Naive B cell (primary cell): Measurements from ENCODE around the gene SMAD9. TPM values are rescaled to one million over a fixed set of nuclear protein-coding genes. Genes with fewer than 3 reads are reported as not detected.

ENCODE experiments used
- ATAC-seq, 2 donors: fragments of 150-1000 bp; cut with Tn5 transposase; 2 replicates each; pipeline ENCODE4 v1.10.0; 2021; ENCODE audit warnings: low read depth in 2 of 2, mild to moderate bottlenecking in 2 of 2, moderate library complexity in 2 of 2
- DNase-seq: peaks from one replicate; pipeline ENCODE4 v3.0.0; 2022
- H3K27ac Mint-ChIP-seq, 6 donors: one replicate each; pipeline ENCODE4 v1.8.0; 2020 to 2022; ENCODE audit warnings: mild to moderate bottlenecking in 6 of 6, mixed read lengths in 6 of 6, moderate library complexity in 5 of 6, inconsistent platforms in 2 of 6
- H3K27me3 Mint-ChIP-seq, 3 donors: one replicate each; pipeline ENCODE4 v1.8.0; 2021 to 2022; ENCODE audit warnings: mixed read lengths in 3 of 3, mild to moderate bottlenecking in 1 of 3
- H3K36me3 Mint-ChIP-seq, 2 donors: one replicate each; pipeline ENCODE4 v1.8.0; 2020 to 2022; ENCODE audit warnings: mixed read lengths in 2 of 2, inconsistent platforms in 1 of 2, mild to moderate bottlenecking in 1 of 2
- H3K4me1 Mint-ChIP-seq, 3 donors: one replicate each; pipeline ENCODE4 v1.8.0; 2020 to 2022; ENCODE audit warnings: mixed read lengths in 3 of 3, inconsistent platforms in 1 of 3, mild to moderate bottlenecking in 1 of 3, moderate library complexity in 1 of 3
- H3K4me3 Mint-ChIP-seq, 8 donors: one replicate each; pipeline ENCODE4 v1.8.0; 2020 to 2022; ENCODE audit warnings: mild to moderate bottlenecking in 8 of 8, mixed read lengths in 8 of 8, moderate library complexity in 8 of 8, inconsistent platforms in 2 of 8
- H3K9me3 Mint-ChIP-seq, 7 donors: one replicate each; pipeline ENCODE4 v1.8.0; 2020 to 2022; ENCODE audit warnings: mixed read lengths in 7 of 7, mild to moderate bottlenecking in 5 of 7, inconsistent platforms in 2 of 7, moderate library complexity in 1 of 7
- polyA plus RNA-seq, 6 donors: library from polyadenylated mRNA; unstranded; fragments of 300-500 nt; fragmentation: Illumina TruSeq; gene quantifications; one replicate each; pipeline ENCODE4 v1.2.3, GENCODE V29; 2021; ENCODE audit warnings: low read depth in 6 of 6

Gene SMAD9
- polyA plus RNA-seq, 6 donors from 2014 or later, result 0.07 to 0.09 (median 0.07) TPM; not detected in 3

DNA sequence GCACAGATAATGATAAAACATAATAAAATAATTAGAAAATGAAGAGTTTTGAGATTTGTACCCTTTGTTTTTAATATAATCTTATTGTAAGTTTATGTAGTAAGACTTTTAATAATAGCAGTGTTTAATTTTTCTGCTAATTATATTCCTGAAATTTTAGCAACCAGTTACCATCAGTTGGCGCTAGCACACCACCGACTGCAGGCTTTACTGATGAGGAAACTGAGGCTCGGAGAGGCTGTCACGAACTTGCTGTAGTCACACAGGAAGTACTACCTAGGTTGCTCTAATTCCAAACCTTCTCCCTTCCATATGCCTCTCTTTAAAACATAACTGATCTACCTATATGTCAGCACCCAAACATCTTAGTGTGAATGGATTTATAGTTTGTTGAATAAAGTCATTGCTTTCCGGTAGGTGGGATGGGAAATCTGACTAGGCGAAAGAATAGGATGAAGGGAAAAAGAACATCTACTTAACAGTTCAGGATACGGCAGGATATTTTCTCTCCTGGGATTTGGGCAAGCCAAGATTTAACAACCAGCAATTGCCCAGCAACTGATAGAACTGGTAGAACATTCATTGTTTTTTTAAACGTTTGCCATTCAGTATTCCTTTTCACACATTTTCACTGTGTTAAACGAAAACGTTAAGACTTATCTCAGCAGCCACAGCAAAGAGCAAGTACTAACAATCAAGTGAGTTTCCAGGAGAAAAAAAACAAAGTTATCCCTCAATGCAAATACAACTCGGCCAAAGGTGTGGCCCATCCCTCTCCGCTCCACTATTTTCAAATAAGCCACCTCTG lies 101.8 kb downstream of the SMAD9 start:
- no peak for DNase-seq
- ATAC-seq, result no peak
- Mint-ChIP-seq H3K36me3 (no peaks in the 10 kb centered on the region), H3K4me1 (peaks cover 23 to 43% (median 41%) of the 10 kb centered on the region in 3 donors), H3K4me3 (peak overlapping the region; percentile 92 to 98 (median 96)), H3K9me3 (no peaks in the 10 kb centered on the region), H3K27me3 (peaks cover 9 to 15% (median 15%) of the 10 kb centered on the region in 3 donors), H3K27ac (peak overlapping the region; percentile 63 to 99 (median 94))

DNA sequence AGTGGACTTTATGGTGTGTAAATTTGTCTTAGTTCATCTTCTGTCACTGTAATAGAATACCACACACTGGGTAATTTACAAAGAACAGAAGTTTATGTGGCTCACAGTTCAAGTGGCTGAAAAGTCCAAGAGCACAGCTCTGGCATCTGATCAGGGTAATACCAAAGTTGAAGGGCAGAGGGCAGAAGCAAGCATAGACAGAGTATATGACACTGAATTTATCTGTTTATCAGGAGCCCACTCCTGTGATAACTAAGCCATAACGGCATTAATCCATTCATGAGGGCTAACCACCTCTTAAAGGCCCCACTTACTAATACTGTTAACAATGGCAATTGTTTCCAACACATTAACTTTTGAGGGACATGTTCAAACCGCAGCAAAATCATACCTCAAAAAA lies 105.0 kb downstream of the SMAD9 start:
- Mint-ChIP-seq H3K9me3 (no peaks in the 10 kb centered on the region), H3K4me1 (peaks cover 15 to 20% (median 16%) of the 10 kb centered on the region in 3 donors), H3K36me3 (no peaks in the 10 kb centered on the region), H3K4me3 (peak overlapping the region in 1 of 8 donors; percentile 30), H3K27ac (no peak overlapping the region), H3K27me3 (peaks cover 18 to 42% (median 36%) of the 10 kb centered on the region in 3 donors)
- DNase-seq (no peak), ATAC-seq (no peak)

DNA sequence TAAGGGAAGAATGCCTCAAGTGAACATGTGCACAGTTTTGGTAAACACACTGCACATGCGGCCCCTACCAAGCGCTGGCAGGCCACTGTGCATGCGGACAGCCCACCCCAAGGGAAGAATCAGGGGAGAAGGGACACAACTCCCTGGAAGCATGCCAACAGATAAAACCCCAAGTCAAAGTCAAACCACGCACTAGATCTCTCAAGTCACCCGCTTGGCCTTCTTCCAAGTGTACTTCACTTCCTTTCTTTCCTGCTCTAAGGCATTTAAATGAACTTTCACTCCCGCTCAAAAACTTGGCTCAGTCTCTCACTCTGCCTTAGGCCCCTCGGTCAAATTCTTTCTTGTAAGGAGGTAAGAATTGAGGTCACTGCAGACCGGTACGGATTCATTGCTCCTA lies 105.6 kb downstream of the SMAD9 start:
- H3K9me3 Mint-ChIP-seq, result no peaks in the 10 kb centered on the region
- H3K36me3 Mint-ChIP-seq, result no peaks in the 10 kb centered on the region
- H3K4me3 Mint-ChIP-seq, result no peak overlapping the region
- H3K4me1 Mint-ChIP-seq, result peaks cover 9 to 14% (median 10%) of the 10 kb centered on the region in 3 donors
- no peak for ATAC-seq
- DNase-seq, result no peak
- H3K27me3 Mint-ChIP-seq, result peaks cover 21 to 46% (median 42%) of the 10 kb centered on the region in 3 donors
- H3K27ac Mint-ChIP-seq, result no peak overlapping the region

DNA sequence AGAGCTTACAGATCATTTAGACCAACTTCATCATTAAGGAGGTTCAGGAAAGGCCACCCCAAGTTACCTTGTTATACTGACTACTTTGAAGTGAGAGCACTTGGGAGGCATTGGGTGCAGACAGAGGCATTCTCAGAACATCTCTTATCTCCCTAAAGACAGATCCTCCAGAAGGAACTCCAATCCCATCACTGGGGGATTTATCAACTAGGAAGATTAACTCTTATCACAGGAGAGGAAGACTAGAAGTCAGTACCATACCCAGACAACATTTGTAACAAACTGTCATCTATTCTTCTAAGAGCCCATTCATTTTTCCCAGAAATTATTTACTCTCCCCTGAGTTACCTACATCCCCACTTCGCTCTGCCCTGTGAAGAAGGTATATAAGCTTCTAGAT lies 106.8 kb downstream of the SMAD9 start:
- Mint-ChIP-seq H3K4me3 (no peak overlapping the region), H3K36me3 (no peaks in the 10 kb centered on the region), H3K9me3 (no peaks in the 10 kb centered on the region), H3K27ac (no peak overlapping the region), H3K4me1 (peaks cover 1 to 2% (median 2%) of the 10 kb centered on the region in 3 donors), H3K27me3 (peaks cover 21 to 46% (median 42%) of the 10 kb centered on the region in 3 donors)
- DNase-seq, result no peak
- ATAC-seq, result no peak

DNA sequence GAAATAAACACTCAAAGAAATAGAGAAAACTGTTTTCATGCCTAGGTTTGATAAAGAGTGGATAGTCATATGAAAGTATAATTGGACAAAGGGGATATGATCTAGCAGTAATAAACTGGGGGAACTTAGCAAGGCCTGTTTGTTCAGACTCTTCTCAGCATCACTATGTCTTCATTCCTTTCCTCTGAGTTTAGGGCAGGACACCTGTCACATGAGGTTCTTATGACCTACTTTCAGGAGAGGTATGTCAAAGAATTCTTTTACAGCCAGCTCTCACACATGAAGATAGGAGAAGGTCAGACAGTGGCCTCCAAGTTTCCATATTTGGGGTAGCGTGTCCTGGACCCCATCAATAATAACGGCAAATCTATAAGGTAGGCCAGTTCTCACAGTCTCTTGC lies 112.4 kb downstream of the SMAD9 start:
- ATAC-seq, result no peak
- DNase-seq, result no peak
- H3K27me3 Mint-ChIP-seq, result peaks cover 7 to 30% (median 25%) of the 10 kb centered on the region in 3 donors
- H3K36me3 Mint-ChIP-seq, result no peaks in the 10 kb centered on the region
- H3K9me3 Mint-ChIP-seq, result no peaks in the 10 kb centered on the region
- H3K4me1 Mint-ChIP-seq, result peaks cover 16 to 22% (median 19%) of the 10 kb centered on the region in 3 donors
- H3K4me3 Mint-ChIP-seq, result no peak overlapping the region
- H3K27ac Mint-ChIP-seq, result no peak overlapping the region

DNA sequence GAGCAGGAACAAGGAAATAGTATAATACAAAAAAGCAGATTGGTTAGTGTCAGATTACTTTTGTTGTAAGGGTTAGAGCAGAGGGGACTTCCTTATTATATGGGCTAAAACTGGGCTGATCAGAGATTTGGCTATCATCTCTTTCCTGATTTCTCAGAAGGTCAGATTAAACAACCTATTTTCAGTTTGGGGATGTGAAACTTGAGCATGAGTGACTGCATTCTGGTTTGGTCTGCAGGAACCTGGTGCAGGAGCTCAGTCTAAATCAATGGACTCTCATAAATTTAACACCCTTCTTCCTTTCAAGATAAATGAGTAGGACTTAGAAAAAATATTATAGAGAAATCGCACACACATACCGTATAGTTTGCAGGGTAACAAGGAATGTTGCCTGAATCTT lies 113.9 kb downstream of the SMAD9 start:
- H3K27me3 Mint-ChIP-seq, result peaks cover 7 to 16% (median 14%) of the 10 kb centered on the region in 3 donors
- peaks cover 16 to 22% (median 19%) of the 10 kb centered on the region in 3 donors for H3K4me1 Mint-ChIP-seq
- no peaks in the 10 kb centered on the region for H3K9me3 Mint-ChIP-seq
- DNase-seq (peak; percentile 39), ATAC-seq (peak; percentile 93 to 94)
- H3K4me3 Mint-ChIP-seq, result peak overlapping the region in 3 of 8 donors; percentile 26 to 60 (median 35)
- no peaks in the 10 kb centered on the region for H3K36me3 Mint-ChIP-seq
- peak overlapping the region in 4 of 6 donors; percentile 4 to 89 (median 49) for H3K27ac Mint-ChIP-seq

DNA sequence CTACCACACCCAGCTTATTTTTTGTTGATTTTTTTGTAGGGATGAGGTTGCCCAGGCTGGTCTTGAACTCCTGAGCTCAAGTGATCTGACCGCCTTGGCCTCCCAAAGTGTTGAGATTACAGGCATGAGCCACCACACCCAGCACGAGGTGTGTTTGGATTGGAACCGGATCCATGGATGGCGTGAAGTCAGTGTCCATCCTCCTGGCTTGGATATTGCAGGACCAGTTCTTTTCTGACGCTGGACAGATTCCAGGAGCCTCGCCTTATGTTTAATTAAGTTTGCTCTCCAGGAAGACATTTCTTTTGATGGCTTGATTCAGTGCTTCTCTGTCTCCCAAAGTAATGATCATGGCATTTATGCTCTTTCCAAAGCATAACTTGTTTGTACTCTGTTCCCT lies 115.5 kb downstream of the SMAD9 start:
- Mint-ChIP-seq H3K4me3 (no peak overlapping the region), H3K27me3 (peaks cover 3 to 13% (median 11%) of the 10 kb centered on the region in 3 donors), H3K9me3 (no peaks in the 10 kb centered on the region), H3K27ac (no peak overlapping the region), H3K36me3 (no peaks in the 10 kb centered on the region), H3K4me1 (peaks cover 16 to 22% (median 19%) of the 10 kb centered on the region in 3 donors)
- no peak for ATAC-seq
- DNase-seq, result no peak

DNA sequence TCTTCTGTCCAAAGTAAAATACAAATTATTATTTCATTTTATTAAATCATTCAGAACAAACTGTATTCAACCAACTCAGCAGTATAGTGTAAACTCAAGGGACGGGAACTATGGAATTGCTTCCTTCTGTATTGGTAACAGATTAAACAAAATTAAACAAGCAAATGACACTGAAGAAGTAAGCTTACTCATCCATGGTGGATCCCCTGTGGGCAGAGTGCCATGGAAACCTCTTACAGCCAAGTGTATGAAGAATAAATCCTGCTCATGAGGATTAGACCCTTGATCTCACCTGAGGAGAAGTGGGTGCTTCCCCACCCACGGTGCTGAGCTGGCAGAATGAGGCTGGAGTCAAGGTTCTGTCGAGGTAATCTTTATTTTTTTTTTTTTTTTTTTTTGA lies 119.0 kb downstream of the SMAD9 start:
- Mint-ChIP-seq H3K4me3 (no peak overlapping the region), H3K9me3 (no peaks in the 10 kb centered on the region), H3K36me3 (no peaks in the 10 kb centered on the region), H3K27ac (no peak overlapping the region), H3K4me1 (peaks cover 9 to 11% (median 9%) of the 10 kb centered on the region in 3 donors), H3K27me3 (peaks cover 16 to 27% (median 22%) of the 10 kb centered on the region in 3 donors)
- no peak for DNase-seq
- ATAC-seq, result no peak

DNA sequence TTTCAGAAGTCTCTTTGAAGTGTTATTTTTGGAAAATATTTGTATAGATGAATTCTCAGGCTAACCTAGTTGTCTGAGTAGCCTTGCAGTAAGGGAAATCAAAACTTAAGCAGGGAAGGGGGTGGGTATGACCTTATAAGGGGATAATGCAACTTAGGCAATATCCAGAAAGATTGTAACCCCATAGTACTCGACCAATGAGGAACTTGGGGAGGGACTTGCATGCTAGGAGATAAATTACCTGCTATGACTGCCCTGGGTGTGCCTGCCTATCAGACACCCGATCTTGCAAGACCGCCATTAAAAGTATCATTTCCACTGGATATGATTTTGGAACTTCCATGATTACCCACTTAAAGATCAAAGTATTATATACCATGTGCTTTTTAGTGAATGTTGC lies 124.0 kb downstream of the SMAD9 start:
- ATAC-seq (no peak), DNase-seq (no peak)
- no peaks in the 10 kb centered on the region for H3K4me1 Mint-ChIP-seq
- no peaks in the 10 kb centered on the region for H3K36me3 Mint-ChIP-seq
- peaks cover 24 to 37% (median 27%) of the 10 kb centered on the region in 3 donors for H3K27me3 Mint-ChIP-seq
- no peak overlapping the region for H3K4me3 Mint-ChIP-seq
- H3K9me3 Mint-ChIP-seq, result no peaks in the 10 kb centered on the region
- H3K27ac Mint-ChIP-seq, result no peak overlapping the region

DNA sequence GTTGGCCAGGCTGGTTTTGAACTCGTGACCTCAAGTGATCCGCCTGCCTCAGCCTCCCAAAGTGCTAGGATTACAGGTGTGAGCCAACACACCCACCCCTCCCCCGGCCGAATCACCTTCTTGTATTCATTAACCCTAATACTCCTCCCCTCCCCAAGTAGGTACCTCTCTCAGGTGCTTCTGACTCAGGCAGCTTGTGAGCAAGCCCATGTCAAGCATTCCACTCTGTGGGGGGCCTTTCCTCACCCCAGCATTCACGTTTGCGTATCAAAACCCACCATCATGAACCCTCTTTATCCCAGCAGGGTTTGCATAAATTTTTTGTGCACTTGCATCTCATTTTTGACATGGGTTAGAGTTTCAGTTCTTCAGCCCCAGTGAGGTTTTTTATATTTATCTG lies 124.6 kb downstream of the SMAD9 start:
- Mint-ChIP-seq H3K4me3 (no peak overlapping the region), H3K27ac (no peak overlapping the region), H3K27me3 (peaks cover 24 to 33% (median 25%) of the 10 kb centered on the region in 3 donors), H3K36me3 (no peaks in the 10 kb centered on the region), H3K9me3 (no peaks in the 10 kb centered on the region), H3K4me1 (no peaks in the 10 kb centered on the region)
- ATAC-seq (no peak), DNase-seq (no peak)

Other genes with a start within 250 kb of the SMAD9 start
- gene SERTM1, start 246.2 kb downstream of the SMAD9 start, polyA plus RNA-seq, result not detected
- 10 to 100 TPM in 1 of 6 donors, 1 to 10 TPM in 5; 3.3 to 10.3 (median 6.1) TPM for gene RFXAP, start 101.0 kb downstream of the SMAD9 start, polyA plus RNA-seq
- 10 to 100 TPM; 52.3 to 66.0 (median 64.6) TPM for gene ALG5, start 79.1 kb upstream of the SMAD9 start, polyA plus RNA-seq
- gene EXOSC8, start 80.5 kb upstream of the SMAD9 start, polyA plus RNA-seq, result 100 to 1,000 TPM in 1 of 6 donors, 10 to 100 TPM in 5; 66.6 to 137 (median 80.9) TPM
- gene SUPT20H, start 139.4 kb upstream of the SMAD9 start, polyA plus RNA-seq, result 10 to 100 TPM; 33.2 to 58.8 (median 43.6) TPM
- not detected for gene CSNK1A1L, start 185.4 kb upstream of the SMAD9 start, polyA plus RNA-seq